Superior temporal gyrus (tissue), 1 donor: ENCODE measurements around the gene BST1.

Source experiments
- DNase-seq: peaks from one replicate; pipeline ENCODE4 v3.0.0-alpha.2; 2016; ENCODE audit errors: extremely low spot score

BST1 gene

DNA sequence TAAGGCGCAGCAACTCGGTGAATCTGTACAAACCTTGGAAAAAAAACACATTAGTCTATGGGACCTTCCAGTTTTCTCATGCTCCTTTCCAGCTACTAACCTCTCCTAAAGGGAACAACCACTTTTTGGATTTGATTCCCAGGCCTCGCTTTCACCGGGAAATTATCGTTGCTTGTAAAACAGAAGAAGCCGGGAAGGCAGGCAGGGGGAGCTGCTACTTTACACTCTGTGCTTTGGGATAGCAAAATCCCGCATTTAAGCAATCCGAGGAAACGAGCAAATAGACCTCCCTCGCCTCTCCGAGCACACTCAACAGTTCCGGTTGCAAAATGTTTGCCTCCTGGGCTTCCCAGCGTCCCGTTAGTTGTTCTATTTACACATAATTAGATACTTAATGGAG, 76.4 kb downstream of the BST1 start:
- peak; percentile 80 for DNase-seq

DNA sequence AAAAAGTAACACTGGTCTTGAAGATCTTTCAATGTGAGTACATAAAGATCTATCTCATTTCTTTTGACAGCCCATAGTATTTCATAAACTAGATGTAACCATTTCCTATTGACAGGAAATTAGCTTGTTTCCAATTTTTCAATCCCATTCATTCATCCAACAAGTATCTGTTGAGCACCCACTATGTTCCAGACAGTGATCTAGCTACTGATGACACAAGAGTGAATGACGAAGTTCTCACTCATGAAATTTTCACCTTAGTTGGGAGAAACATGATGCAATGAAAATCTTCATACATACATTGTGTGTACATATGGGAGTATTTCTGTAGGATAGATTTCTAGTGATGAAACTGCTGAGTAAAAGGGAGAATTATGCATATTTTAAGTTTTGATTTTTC, 76.9 kb downstream of the BST1 start:
- DNase-seq, result no peak

DNA sequence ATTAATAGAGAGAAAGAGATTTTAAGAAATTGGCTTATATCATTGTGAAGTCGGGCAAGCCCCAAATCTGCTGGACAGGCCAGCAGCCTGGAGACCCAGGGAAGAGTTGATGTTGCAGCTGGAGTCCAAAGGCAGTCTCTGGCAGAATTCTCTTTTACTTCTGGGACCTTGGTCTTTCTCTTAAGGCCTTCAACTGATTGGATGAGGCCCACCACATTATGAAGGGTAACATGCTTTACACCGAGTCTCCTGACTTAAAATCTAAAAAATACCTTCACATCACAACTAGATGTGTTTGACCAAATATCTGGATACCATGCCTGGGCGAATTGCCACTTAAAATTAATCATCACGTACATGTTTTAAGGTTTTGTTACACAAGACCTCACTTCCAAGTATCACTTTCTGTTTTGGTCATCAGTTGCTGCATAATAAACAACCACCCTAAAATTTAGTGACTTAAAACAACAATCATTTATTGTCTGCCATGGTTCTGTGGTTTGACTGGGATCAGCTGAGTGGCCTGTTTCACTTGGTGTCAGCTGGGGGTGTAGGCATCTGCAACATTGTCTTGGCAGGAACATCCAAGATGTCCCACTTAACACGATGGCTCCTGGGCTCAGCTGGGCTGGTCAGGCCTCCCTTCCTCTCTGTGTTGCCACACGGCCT, 78.7 kb downstream of the BST1 start:
- no peak for DNase-seq
